22Rv1 (cell line): ENCODE data around the gene CTSH.
A peak's percentile ranks its signal among the peaks of the same experiment; 100 is the strongest.

Source experiments
- CTCF ChIP-seq: fragments of 450-650 bp; IDR thresholded peaks from 2 replicates; pipeline ENCODE4 v1.5.1; 2017; ENCODE audit warnings: mild to moderate bottlenecking
- ZFX ChIP-seq: fragments of 450-650 bp; IDR thresholded peaks from 2 replicates; pipeline ENCODE4 v1.6.1; 2017; ENCODE audit warnings: antibody characterized with exemption, borderline replicate concordance

- peak; percentile 81 for TF ChIP-seq CTCF
- TF ChIP-seq ZFX = no peak
Observed at GRCh38 chr15:78909791-78910228, 35.0 kb downstream of the CTSH start.
